AG09319 (cell line): ENCODE results near the gene TP53AIP1.
"Not testable (repeated sequence)": the region's sequence is repeated elsewhere in the genome, so short reads cannot be mapped to it uniquely, and the experiment has no call there.

Experiments used
- DNase-seq: peaks from one replicate; pipeline ENCODE4 v3.0.0-alpha.2; 2010; ENCODE audit warnings: low read depth; ENCODE audit errors: extremely low read depth
- TF ChIP-seq, protein P1 (sequence below): IDR thresholded peaks from 2 replicates; pipeline ENCODE4 v1.5.1; 2011; ENCODE audit warnings: low read depth, mild to moderate bottlenecking, inconsistent platforms, low read length, moderate library complexity

Gene TP53AIP1

DNA sequence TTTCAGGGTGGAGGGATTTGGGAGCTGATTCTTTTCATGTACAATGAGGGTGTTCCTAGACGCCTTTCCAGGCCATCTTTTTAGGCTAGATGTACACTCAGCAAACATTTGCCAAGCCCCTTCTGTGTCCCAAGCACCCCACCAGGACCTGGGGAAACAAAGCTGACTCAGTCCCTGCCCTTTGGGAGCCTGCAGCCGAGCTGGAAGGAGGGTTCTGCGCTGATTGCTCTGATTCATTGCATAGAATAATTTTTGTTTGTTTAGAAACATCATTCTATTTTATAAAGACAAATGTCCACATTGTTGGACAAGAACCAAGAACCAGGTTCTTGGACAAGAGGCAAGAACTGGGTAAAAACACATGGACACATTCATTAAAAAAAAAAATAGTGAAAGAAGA, 16.7 kb downstream of the TP53AIP1 start:
- DNase-seq = no peak
- TF ChIP-seq, protein P1, sequence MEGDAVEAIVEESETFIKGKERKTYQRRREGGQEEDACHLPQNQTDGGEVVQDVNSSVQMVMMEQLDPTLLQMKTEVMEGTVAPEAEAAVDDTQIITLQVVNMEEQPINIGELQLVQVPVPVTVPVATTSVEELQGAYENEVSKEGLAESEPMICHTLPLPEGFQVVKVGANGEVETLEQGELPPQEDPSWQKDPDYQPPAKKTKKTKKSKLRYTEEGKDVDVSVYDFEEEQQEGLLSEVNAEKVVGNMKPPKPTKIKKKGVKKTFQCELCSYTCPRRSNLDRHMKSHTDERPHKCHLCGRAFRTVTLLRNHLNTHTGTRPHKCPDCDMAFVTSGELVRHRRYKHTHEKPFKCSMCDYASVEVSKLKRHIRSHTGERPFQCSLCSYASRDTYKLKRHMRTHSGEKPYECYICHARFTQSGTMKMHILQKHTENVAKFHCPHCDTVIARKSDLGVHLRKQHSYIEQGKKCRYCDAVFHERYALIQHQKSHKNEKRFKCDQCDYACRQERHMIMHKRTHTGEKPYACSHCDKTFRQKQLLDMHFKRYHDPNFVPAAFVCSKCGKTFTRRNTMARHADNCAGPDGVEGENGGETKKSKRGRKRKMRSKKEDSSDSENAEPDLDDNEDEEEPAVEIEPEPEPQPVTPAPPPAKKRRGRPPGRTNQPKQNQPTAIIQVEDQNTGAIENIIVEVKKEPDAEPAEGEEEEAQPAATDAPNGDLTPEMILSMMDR = no peak

DNA sequence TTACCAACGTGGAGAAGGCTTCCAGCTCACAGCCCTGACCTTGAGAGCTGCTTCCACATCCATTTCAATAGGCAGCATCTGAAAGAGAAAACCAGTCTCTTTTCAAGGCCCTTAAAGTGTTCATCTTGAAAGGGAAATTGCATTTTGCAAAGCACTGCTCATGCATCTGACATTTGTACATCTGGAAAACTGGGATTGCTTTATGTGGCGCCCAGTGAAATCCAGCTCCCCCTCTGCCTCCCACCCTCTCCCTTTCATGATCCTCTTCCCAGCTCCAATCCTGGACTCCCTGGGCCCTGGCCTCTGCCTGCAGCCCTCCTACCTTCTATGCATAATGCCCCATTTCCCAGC, 17.4 kb downstream of the TP53AIP1 start:
- TF ChIP-seq, protein P1 = no peak
- no peak for DNase-seq

DNA sequence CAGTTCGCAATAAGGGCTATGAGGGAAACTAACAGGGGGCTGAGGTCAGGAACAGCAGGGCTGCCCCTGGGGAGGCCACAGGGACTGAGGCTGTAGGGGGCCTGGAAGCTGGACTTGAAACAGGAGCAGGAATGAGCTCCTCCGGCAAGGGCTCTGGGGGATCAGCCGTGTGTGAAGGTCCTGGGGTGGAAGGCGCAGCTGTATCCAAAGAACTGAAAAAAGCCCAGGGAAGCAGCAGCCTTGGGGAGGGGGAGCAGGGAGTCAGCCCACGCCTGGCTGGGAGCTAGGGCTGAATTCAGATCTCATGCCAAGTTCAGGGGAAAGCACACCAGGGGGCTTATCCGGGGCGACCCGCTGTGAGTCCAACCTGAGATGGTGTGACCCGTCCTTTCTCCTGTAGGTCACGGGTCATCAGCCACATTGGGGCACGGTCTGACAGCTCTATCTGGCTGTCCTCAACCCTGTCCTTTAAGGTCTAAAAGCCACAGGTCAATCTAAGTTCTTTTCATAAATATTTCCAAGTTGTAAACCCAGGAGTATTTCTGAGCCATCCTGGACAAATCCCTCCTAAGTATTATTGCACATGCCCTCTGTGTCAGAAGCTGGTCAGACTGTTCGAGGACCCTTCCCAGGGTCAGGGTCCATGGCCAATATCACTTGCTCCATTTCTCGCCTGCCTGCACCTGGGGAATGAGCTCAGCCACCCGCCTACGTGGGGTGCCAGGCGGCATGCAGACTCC, 18.0 kb downstream of the TP53AIP1 start:
- DNase-seq = no peak
- TF ChIP-seq, protein P1 = no peak

- TF ChIP-seq, protein P1 = no peak
- no peak for DNase-seq
Observed at GRCh38 chr11:128924104-128924503, 18.6 kb downstream of the TP53AIP1 start.

DNA sequence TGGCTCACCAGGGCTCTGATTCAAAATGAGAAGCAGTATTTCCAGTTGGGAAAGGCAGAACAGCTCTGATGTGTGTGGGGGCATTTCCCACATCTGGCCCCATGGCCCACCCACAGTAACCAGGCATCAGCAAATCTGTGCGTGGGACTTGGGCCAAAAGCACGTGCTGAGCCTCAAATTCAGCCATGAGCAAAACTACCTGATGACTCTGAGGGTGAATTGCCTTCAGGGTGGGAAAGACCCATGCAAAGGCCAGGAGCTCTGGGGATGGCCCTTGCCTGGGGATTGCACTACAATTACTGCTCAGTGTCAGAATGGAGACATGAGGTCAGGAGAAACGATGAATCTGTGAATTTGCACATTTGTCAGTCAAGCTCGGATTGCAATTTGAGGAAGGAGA, 20.9 kb downstream of the TP53AIP1 start:
- TF ChIP-seq, protein P1 = no peak
- DNase-seq = no peak

GRCh38 chr11:128920666-128921065, 22.0 kb downstream of the TP53AIP1 start:
- DNase-seq = no peak
- TF ChIP-seq, protein P1 = no peak

- DNase-seq = not testable (repeated sequence)
Observed at GRCh38 chr11:128919635-128920034, 23.0 kb downstream of the TP53AIP1 start.

- DNase-seq = no peak
- TF ChIP-seq, protein P1 = no peak
Observed at GRCh38 chr11:128919216-128919615, 23.5 kb downstream of the TP53AIP1 start.
